HEK293T (cell line): ENCODE results near the gene NR1H3.

ENCODE experiments used
- CTCF ChIA-PET: fragments of 350-600 bp; formaldehyde crosslinking; extraction: SDS; loops from one replicate; lab custom pipeline; 2021; ENCODE audit warnings: antibody characterized with exemption, inconsistent platforms; lab: Yijun Ruan, JAX
- POLR2A ChIA-PET: fragments of 350-600 bp; formaldehyde crosslinking; extraction: SDS; loops from one replicate; lab custom pipeline; 2020; ENCODE audit warnings: antibody characterized with exemption, inconsistent platforms; lab: Yijun Ruan, JAX
- DNase-seq: peaks from one replicate; pipeline ENCODE4 v3.0.0; 2012; ENCODE audit warnings: mixed read lengths; ENCODE audit errors: extremely low spot score
- ARNT ChIP-seq: fragments of 450-650 bp; IDR thresholded peaks from 2 replicates; pipeline ENCODE4 v1.6.1; 2017; ENCODE audit warnings: mild to moderate bottlenecking
- BHLHE40 ChIP-seq: fragments of 450-650 bp; IDR thresholded peaks from 2 replicates; pipeline ENCODE4 v1.6.1; 2016; ENCODE audit warnings: mild to moderate bottlenecking, moderate library complexity, borderline replicate concordance
- CTBP1 ChIP-seq: fragments of 450-650 bp; IDR thresholded peaks from 2 replicates; pipeline ENCODE4 v1.6.1; 2016; ENCODE audit warnings: borderline replicate concordance
- ELF4 ChIP-seq: fragments of 450-650 bp; IDR thresholded peaks from 2 replicates; pipeline ENCODE4 v1.6.1; 2017; ENCODE audit warnings: antibody characterized with exemption
- FOXA1 ChIP-seq: fragments of 450-650 bp; IDR thresholded peaks from 2 replicates; pipeline ENCODE4 v1.6.1; 2016; ENCODE audit warnings: mild to moderate bottlenecking
- FOXK2 ChIP-seq: fragments of 450-650 bp; IDR thresholded peaks from 2 replicates; pipeline ENCODE4 v1.6.1; 2016; ENCODE audit warnings: mild to moderate bottlenecking
- FOXM1 ChIP-seq: fragments of 450-650 bp; IDR thresholded peaks from 2 replicates; pipeline ENCODE4 v1.6.1; 2017; ENCODE audit warnings: mild to moderate bottlenecking, borderline replicate concordance
- HDGF ChIP-seq: fragments of 450-650 bp; IDR thresholded peaks from 2 replicates; pipeline ENCODE4 v1.6.1; 2017; ENCODE audit warnings: antibody characterized with exemption, borderline replicate concordance
- L3MBTL2 ChIP-seq: fragments of 450-650 bp; conservative IDR thresholded peaks from 2 replicates; pipeline ENCODE4 v1.6.1; 2016; ENCODE audit warnings: mild to moderate bottlenecking
- LEF1 ChIP-seq: fragments of 450-650 bp; IDR thresholded peaks from 2 replicates; pipeline ENCODE4 v1.6.1; 2017; ENCODE audit warnings: mild to moderate bottlenecking, borderline replicate concordance
- NFRKB ChIP-seq: fragments of 450-650 bp; IDR thresholded peaks from 2 replicates; pipeline ENCODE4 v1.6.1; 2016; ENCODE audit warnings: mild to moderate bottlenecking, moderate library complexity
- PKNOX1 ChIP-seq: fragments of 450-650 bp; IDR thresholded peaks from 2 replicates; pipeline ENCODE4 v1.6.1; 2016
- SP1 ChIP-seq: fragments of 450-650 bp; IDR thresholded peaks from 2 replicates; pipeline ENCODE4 v1.6.1; 2017
- SUZ12 ChIP-seq: fragments of 450-650 bp; IDR thresholded peaks from 2 replicates; pipeline ENCODE4 v1.6.1; 2016; ENCODE audit warnings: mild to moderate bottlenecking
- TARDBP ChIP-seq: fragments of 450-650 bp; IDR thresholded peaks from 2 replicates; pipeline ENCODE4 v1.6.1; 2016
- ZNF384 ChIP-seq: fragments of 450-650 bp; IDR thresholded peaks from 2 replicates; pipeline ENCODE4 v1.6.1; 2016

NR1H3 gene

GRCh38 chr11:47288066-47288465, 30.3 kb downstream of the NR1H3 start:
- TF ChIP-seq PKNOX1 = no peak
- TF ChIP-seq FOXK2 = no peak
- TF ChIP-seq LEF1 = no peak
- no peak for TF ChIP-seq CTBP1
- TF ChIP-seq SUZ12 = no peak
- no peak for TF ChIP-seq FOXA1
- no peak for TF ChIP-seq TARDBP
- TF ChIP-seq NFRKB = no peak
- TF ChIP-seq ARNT = no peak
- no peak for TF ChIP-seq ZNF384
- no peak for TF ChIP-seq FOXM1
- POLR2A ChIA-PET = no interaction called here
- no peak for DNase-seq
- CTCF ChIA-PET = no interaction called here

- ChIA-PET POLR2A (interaction anchor here (0.9 kb wide), 1 partner anchor 11 kb away, joined by 3 read pairs; no protein-coding TSS in a partner anchor), CTCF (no interaction called here)
- TF ChIP-seq FOXM1 (no peak), SP1 (no peak), BHLHE40 (no peak), SUZ12 (no peak), FOXK2 (no peak), ARNT (no peak), ZNF384 (no peak), FOXA1 (no peak), HDGF (no peak), L3MBTL2 (no peak)
- no peak for DNase-seq
Measured at GRCh38 chr11:47289856-47290255, 32.1 kb downstream of the NR1H3 start.

GRCh38 chr11:47295385-47295784, 37.6 kb downstream of the NR1H3 start:
- DNase-seq = no peak
- ChIA-PET CTCF (no interaction called here), POLR2A (no interaction called here)
- TF ChIP-seq TARDBP (no peak), FOXA1 (no peak), FOXM1 (no peak), LEF1 (no peak), ARNT (no peak), SUZ12 (no peak), CTBP1 (no peak), HDGF (no peak), BHLHE40 (no peak), NFRKB (no peak), FOXK2 (no peak)

- TF ChIP-seq CTBP1 = no peak
- no peak for TF ChIP-seq FOXM1
- no peak for TF ChIP-seq SP1
- no peak for TF ChIP-seq HDGF
- no peak for TF ChIP-seq ARNT
- TF ChIP-seq NFRKB = no peak
- no peak for TF ChIP-seq FOXK2
- TF ChIP-seq BHLHE40 = no peak
- no peak for TF ChIP-seq PKNOX1
- no peak for TF ChIP-seq ZNF384
- TF ChIP-seq FOXA1 = no peak
- no peak for TF ChIP-seq TARDBP
- POLR2A ChIA-PET = no interaction called here
- DNase-seq = no peak
- CTCF ChIA-PET = interaction anchor here (0.5 kb wide), 1 partner anchor 133 kb away, joined by 3 read pairs; no protein-coding TSS in a partner anchor
Measured at GRCh38 chr11:47296045-47296444, 38.2 kb downstream of the NR1H3 start.

GRCh38 chr11:47299078-47299477, 41.3 kb downstream of the NR1H3 start:
- ChIA-PET CTCF (no interaction called here), POLR2A (no interaction called here)
- TF ChIP-seq ELF4 (no peak), LEF1 (no peak), ARNT (no peak), NFRKB (no peak), TARDBP (no peak), FOXM1 (no peak), SP1 (no peak), ZNF384 (no peak), HDGF (no peak), FOXA1 (no peak), CTBP1 (no peak), BHLHE40 (no peak), L3MBTL2 (no peak), FOXK2 (no peak)
- DNase-seq = no peak

GRCh38 chr11:47302853-47303252, 45.1 kb downstream of the NR1H3 start:
- ChIA-PET CTCF (no interaction called here), POLR2A (no interaction called here)

More at GRCh38 chr11:47302853-47303252, 45.1 kb downstream of the NR1H3 start:
- no peak for DNase-seq
- TF ChIP-seq PKNOX1 (no peak), NFRKB (no peak), LEF1 (no peak), ELF4 (no peak), BHLHE40 (no peak), ARNT (no peak), SP1 (no peak), FOXK2 (no peak)
